Astrocyte of the cerebellum (primary cell): ENCODE measurements around the gene NTM.

Experiments
- DNase-seq: peaks from one replicate; pipeline ENCODE4 v3.0.0-alpha.2; 2011; ENCODE audit warnings: low read depth
- H3K4me3 ChIP-seq: 2 replicates; pipeline ENCODE4 v1.5.1; 2011; ENCODE audit warnings: mild to moderate bottlenecking, low read depth, low read length, moderate library complexity
- in situ Hi-C: cut with HindIII; loops from 2 replicates; pipeline ENCODE4 v1.10.0; 2017; ENCODE audit warnings: low sequenced_read_pairs
- TF ChIP-seq, protein P1 (sequence below): IDR thresholded peaks from 2 replicates; pipeline ENCODE4 v1.5.1; 2012; ENCODE audit warnings: low read length, low read depth, moderate library complexity, mild to moderate bottlenecking; ENCODE audit errors: missing control alignments

NTM gene

DNA sequence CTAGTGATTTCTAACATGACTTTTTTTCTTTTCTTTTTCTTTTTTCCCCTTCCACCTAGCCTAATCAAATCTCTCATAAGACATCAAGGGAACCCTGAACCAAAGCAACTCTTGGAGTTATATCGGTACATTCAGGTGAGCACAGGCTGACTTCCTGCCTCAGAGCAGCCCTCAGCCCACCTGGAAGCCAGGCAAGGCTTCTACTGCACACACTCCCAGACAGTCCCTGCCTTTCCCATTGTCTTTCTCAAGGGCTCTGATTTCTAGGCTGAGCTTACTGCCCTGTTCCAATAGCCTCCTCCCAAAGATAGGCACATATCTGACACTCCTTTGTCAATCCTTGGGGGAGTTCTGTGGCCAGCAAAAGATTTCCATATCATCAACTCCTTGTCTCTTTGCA lies 629.5 kb downstream of the NTM start:
- DNase-seq = no peak
- TF ChIP-seq, protein P1, sequence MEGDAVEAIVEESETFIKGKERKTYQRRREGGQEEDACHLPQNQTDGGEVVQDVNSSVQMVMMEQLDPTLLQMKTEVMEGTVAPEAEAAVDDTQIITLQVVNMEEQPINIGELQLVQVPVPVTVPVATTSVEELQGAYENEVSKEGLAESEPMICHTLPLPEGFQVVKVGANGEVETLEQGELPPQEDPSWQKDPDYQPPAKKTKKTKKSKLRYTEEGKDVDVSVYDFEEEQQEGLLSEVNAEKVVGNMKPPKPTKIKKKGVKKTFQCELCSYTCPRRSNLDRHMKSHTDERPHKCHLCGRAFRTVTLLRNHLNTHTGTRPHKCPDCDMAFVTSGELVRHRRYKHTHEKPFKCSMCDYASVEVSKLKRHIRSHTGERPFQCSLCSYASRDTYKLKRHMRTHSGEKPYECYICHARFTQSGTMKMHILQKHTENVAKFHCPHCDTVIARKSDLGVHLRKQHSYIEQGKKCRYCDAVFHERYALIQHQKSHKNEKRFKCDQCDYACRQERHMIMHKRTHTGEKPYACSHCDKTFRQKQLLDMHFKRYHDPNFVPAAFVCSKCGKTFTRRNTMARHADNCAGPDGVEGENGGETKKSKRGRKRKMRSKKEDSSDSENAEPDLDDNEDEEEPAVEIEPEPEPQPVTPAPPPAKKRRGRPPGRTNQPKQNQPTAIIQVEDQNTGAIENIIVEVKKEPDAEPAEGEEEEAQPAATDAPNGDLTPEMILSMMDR = no peak
- no peak overlapping the region for H3K4me3 ChIP-seq
- in situ Hi-C loops = no loop called here

DNA sequence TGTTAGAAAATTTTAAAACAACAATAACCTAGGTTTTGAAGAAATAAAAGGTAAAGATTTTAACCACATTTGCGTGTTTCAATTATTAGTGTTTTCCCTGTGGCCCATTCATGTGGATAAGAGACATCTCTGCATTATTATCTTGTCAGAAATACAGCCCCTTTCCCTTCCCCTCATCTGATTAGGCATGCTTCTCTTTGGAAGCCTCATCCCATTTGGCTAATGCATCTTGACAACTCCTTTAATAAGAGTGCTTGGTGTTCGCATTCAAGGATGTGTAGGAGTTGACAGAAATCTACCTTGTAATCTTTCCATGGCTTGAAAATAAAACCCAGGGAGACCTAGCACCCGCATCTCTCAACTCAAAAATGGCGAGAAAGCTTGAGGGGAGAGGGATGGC lies 635.5 kb downstream of the NTM start:
- in situ Hi-C loops = no loop called here
- H3K4me3 ChIP-seq = no peak overlapping the region
- no peak for DNase-seq
- TF ChIP-seq, protein P1 = no peak

DNA sequence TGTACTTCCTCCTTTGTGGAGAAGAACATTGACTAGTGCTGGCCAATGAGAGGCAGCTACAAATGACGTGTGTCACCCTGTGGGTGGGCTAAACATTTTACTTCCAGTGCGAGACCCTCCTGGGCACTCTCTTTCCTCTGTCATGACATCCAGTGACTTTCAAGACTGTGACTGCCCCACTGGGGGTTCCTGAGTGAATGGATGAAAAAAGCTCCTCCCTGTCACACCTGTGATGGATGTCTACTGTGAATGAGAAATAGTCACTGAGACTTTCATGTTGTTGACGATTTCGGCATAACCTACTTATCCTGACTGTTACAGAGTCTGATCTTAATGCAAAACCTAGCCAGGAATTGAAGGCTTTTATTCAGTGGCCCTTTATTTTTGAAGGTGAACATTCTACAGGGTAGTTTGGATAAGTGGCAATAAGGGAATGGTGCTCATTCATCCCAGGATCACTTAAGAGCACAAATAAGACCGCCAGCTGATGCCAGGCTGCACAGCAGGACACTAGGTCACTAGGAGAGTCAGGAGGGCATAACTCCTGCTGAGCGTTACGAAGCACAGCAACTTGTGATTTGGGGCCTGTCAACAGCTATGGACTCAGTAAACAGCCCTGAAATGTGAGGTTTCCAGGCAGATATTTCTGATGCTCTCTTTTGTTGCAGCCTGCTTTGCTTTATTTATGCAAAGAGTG lies 636.6 kb downstream of the NTM start:
- TF ChIP-seq, protein P1 = no peak
- no peak for DNase-seq
- H3K4me3 ChIP-seq = no peak overlapping the region
- in situ Hi-C loops = no loop called here

DNA sequence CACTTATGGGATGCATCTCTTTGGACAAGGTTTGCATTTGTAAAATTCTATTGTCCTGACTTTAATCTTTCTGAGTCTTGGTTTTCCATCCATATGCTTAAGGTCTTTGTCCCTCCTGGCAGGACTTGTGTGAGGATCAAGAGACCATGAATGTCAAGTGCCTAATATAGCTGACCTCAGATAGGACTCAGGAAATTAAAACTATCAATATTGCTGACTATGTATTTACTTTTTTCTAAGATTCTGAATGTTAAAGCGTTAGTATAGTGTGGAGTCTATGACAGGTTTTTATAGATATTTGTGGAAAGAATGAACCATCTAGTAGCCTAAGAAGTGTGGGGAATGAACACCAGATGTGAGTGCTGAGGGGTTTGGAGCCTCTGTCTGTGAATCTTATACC lies 637.8 kb downstream of the NTM start:
- H3K4me3 ChIP-seq = no peak overlapping the region
- no peak for DNase-seq
- TF ChIP-seq, protein P1 = no peak
- in situ Hi-C loops = no loop called here

DNA sequence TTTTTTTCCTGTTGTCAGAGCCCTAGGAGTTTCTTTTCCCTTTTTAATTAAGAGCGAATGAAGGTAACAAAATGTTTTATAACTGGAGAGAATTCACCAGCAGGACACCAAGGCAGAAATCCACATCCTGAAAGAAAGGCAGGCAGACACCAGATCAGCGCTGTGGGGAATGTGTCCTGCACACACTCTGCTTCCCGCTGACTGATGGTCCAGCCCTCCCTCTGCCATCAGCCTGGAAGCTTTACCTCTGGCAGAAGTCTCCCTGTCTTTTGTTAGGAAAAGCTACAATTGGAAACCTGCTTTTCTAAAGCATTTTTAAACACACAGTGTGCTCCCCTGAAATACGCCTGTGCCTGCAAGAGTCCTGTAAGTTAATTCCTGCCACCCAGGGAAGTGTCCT lies 638.5 kb downstream of the NTM start:
- TF ChIP-seq, protein P1 = no peak
- no peak for DNase-seq
- no peak overlapping the region for H3K4me3 ChIP-seq
- in situ Hi-C loops = no loop called here

DNA sequence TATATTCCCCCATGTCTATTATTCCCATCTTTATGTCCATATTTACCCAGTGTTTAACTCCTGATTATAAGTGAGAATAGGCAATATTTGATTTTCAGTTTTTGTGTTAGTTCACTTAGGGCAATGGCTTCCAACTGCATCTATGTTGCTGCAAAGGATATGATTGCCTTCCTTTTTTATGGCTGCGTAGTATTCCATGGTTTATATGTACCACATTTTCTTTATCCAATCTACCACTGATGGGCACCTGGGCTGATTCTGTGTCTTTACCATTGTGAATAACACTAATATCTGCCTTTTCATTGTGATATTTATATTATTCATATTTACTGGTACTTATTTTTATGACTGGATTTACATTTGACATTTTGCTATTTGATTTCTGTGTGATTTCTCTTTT lies 649.6 kb downstream of the NTM start:
- DNase-seq = no peak
- TF ChIP-seq, protein P1 = no peak
- in situ Hi-C loops = no loop called here
- H3K4me3 ChIP-seq = no peak overlapping the region

DNA sequence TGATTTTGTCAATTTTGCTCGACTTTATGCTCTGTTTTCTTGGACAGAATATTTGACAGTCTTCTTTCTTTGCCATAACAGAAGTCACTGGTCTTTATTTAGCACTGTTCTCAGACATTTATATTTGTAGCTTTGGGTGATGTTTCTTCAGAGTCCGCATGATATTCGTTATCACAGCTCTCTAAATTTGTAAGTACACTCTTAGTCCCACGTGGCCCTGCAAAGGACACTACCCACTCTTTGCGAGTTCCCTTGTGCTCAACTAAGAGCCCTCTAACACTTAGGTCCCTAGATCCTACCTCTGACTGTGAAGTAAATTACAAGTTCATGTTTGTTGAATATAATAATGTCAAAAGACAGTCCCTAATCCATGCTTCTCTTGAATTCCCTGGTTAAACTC lies 651.9 kb downstream of the NTM start:
- TF ChIP-seq, protein P1 = no peak
- in situ Hi-C loops = no loop called here
- DNase-seq = no peak
- no peak overlapping the region for H3K4me3 ChIP-seq
